Heart right ventricle (tissue), 16 donors: ENCODE measurements around the gene ZNF385B. TPM values are rescaled to one million over a fixed set of nuclear protein-coding genes. Genes with fewer than 3 reads are reported as not detected.
A peak's percentile ranks its signal among the peaks of the same experiment; 100 is the strongest.

ENCODE experiments used
- ATAC-seq, 8 donors: fragments of 200-7000 bp; cut with Tn5 transposase; one replicate each; pipeline ENCODE4 v1.9.1; 2020; ENCODE audit warnings: mild to moderate bottlenecking in 8 of 8, moderate library complexity in 8 of 8, moderate number of reproducible peaks in 1 of 8
- DNase-seq, 2 donors: peaks; one replicate each; pipeline ENCODE4 v3.0.0-alpha.2; 2020
- H3K27ac ChIP-seq, 10 donors: fragments of 200-600 bp; sonication (generic) in 2 of 10; one replicate each; pipeline versions ENCODE4 v1.5.0 to v1.8.0; 2020 to 2022; ENCODE audit warnings: mild to moderate bottlenecking in 3 of 10
- H3K27me3 ChIP-seq, 7 donors: fragments of 200-600 bp; one replicate each; pipeline ENCODE4 v1.8.0; 2021 to 2022; ENCODE audit warnings: mild to moderate bottlenecking in 2 of 7
- H3K36me3 ChIP-seq, 9 donors: fragments of 200-600 bp; sonication (generic) in 1 of 9; one replicate each; pipeline versions ENCODE4 v1.5.0 to v1.8.0; 2020 to 2022; ENCODE audit warnings: mild to moderate bottlenecking in 2 of 9
- H3K4me1 ChIP-seq, 9 donors: fragments of 200-600 bp; sonication (generic) in 1 of 9; one replicate each; pipeline versions ENCODE4 v1.5.0 to v1.8.0; 2020 to 2022; ENCODE audit warnings: mild to moderate bottlenecking in 4 of 9
- H3K4me3 ChIP-seq, 10 donors: fragments of 200-600 bp; sonication (generic) in 2 of 10; one replicate each; pipeline versions ENCODE4 v1.5.0 to v1.8.0; 2020 to 2022; ENCODE audit warnings: mild to moderate bottlenecking in 7 of 10, moderate library complexity in 2 of 10
- H3K9me3 ChIP-seq, 11 donors: fragments of 200-600 bp in 10 of 11; sonication (generic) in 2 of 11; one replicate each; pipeline versions ENCODE4 v1.5.0 to v1.8.0; 2013 to 2022; ENCODE audit warnings: mild to moderate bottlenecking in 2 of 11, control low read depth in 1 of 11, moderate library complexity in 1 of 11
- CTCF ChIP-seq, 9 donors: fragments of 200-600 bp; sonication (generic) in 2 of 9; IDR thresholded peaks; one replicate each; pipeline versions ENCODE4 v1.5.0 to v1.8.0; 2021 to 2022; ENCODE audit warnings: antibody characterized with exemption in 9 of 9, mild to moderate bottlenecking in 5 of 9, moderate library complexity in 1 of 9
- WGBS, 2 donors: extraction: QIAGEN DNeasy Blood & Tissue Kit; methylation state at CpG; one replicate each; pipeline ENCODE4 v1.1.7; 2013; ENCODE audit warnings: inconsistent platforms in 1 of 2; 5-methylcytosine and 5-hydroxymethylcytosine counted together
- intact Hi-C, 10 donors: fragments of 100-400 bp; cut with DNase I; formaldehyde crosslinking; loops; one replicate each; pipeline versions ENCODE4 v1.11.1 to v1.14.2; 2022
- polyA plus RNA-seq, 2 donors: library from polyadenylated mRNA; stranded (reverse); fragments of 200-250 nt; gene quantifications; one replicate each; pipeline ENCODE4 v1.2.3, GENCODE V29; 2013
- total RNA-seq, 10 donors: library from RNA; stranded (reverse); fragmentation: NEBNext Ultra II Directional in 3 of 10; extraction: Animal tissue kit (Norgen Biotek cat#: 25700) in 3 of 10; gene quantifications; one replicate each; pipeline versions ENCODE4 v1.2.1 to v1.2.4, GENCODE V29; 2021 to 2023
- donor health status: Arrhythmogenic right ventricular cardiomyopathy.
- donor health status: ischemic (EF 13 %, LVEDD 7.1; RV severe dilation, severe dysfunction).
- donor health status: healthy with polysubstance abuse.
- donor health status: DM: no; HTN: yes; CAD: no.
- donor health status: DM: no; HTN: no; CAD: no.
- donor health status: ischemic (EF 25% LVEDD 6.9; RV normal size, moderate dysfunction).
- donor health status: ischemic (EF 25% LVEDD 5.7; RV mildly dilated, moderate dysfunction).
- donor health status: healthy.
- donor health status: DM: yes; HTN: yes; CAD: no.
- donor health status: Ischemic cardiomyopathy.
- donor health status: ischemic (EF 35%, LVEDD 5.7; RV mildly dilated, moderate dysfunction).
- donor health status: nonischemic (EF 11% LVEDD 7.7; RV severe dilation, severe dysfunction).
- donor health status: DM: yes; HTN: yes; CAD: no.
- donor health status: PGD.
- donor health status: ischemic (EF 29% LVEDD 5.4; RV normal size, mild dysfunction).
- donor health status: nonischemic (EF 23%, LVEDD 6.1; RV moderate dilation, normal function).

The ZNF385B gene
- total and polyA plus RNA-seq, 12 donors, result 0.19 to 19.7 (median 1.7) TPM

- H3K36me3 ChIP-seq, result no peaks in the 10 kb centered on the region
- no peak for TF ChIP-seq CTCF (IDR thresholded peaks at IDR 0.05)
- no peaks in the 10 kb centered on the region for H3K4me1 ChIP-seq
- WGBS, 2 donors, result 84 to 90% methylated on average over 2 of the region's 2 CpGs
- no peaks in the 10 kb centered on the region for H3K27me3 ChIP-seq
- intact Hi-C loops, result no loop called here
- H3K9me3 ChIP-seq, result no peaks in the 10 kb centered on the region
- H3K27ac ChIP-seq, result no peak overlapping the region
- H3K4me3 ChIP-seq, result no peak overlapping the region
- ATAC-seq, result no peak
- no peak for DNase-seq
These were observed 175.3 kb downstream of the ZNF385B start for GRCh38 chr2:179686069-179686468.

- Histone ChIP-seq H3K27ac (no peak overlapping the region), H3K36me3 (no peaks in the 10 kb centered on the region), H3K27me3 (no peaks in the 10 kb centered on the region), H3K4me1 (no peaks in the 10 kb centered on the region), H3K4me3 (no peak overlapping the region), H3K9me3 (no peaks in the 10 kb centered on the region)
- no peak for ATAC-seq
- no peak for TF ChIP-seq CTCF (IDR thresholded peaks at IDR 0.05)
- intact Hi-C loops, result no loop called here
- 43 to 44% methylated on average over 1 of the region's 1 CpG for WGBS, 2 donors
- no peak for DNase-seq
These were observed 176.3 kb downstream of the ZNF385B start for GRCh38 chr2:179685146-179685545.

GRCh38 chr2:179682756-179683155, 178.7 kb downstream of the ZNF385B start:
- peaks cover 0 to 12% (median 8%) of the 10 kb centered on the region in 9 donors for H3K4me1 ChIP-seq
- ATAC-seq, result no peak
- no peak for DNase-seq
- H3K9me3 ChIP-seq, result no peaks in the 10 kb centered on the region
- TF ChIP-seq CTCF (IDR thresholded peaks at IDR 0.05), result no peak
- 86 to 93% methylated on average over 5 of the region's 5 CpGs for WGBS, 2 donors
- no peaks in the 10 kb centered on the region for H3K36me3 ChIP-seq
- intact Hi-C loops, result no loop called here
- no peaks in the 10 kb centered on the region for H3K27me3 ChIP-seq
- H3K4me3 ChIP-seq, result no peak overlapping the region
- H3K27ac ChIP-seq, result no peak overlapping the region

- ATAC-seq (peak in 6 of 8 donors; percentile 33 to 84 (median 74)), DNase-seq (no peak)
- intact Hi-C loops, result loop anchor here in 1 of 10 donors (10.0 kb wide), 1 partner anchor 83 kb away; no protein-coding TSS in a partner anchor
- H3K4me1 ChIP-seq, result peaks cover 2 to 26% (median 18%) of the 10 kb centered on the region in 9 donors
- 32 to 54% methylated on average over 2 of the region's 2 CpGs for WGBS, 2 donors
- H3K27me3 ChIP-seq, result no peaks in the 10 kb centered on the region
- H3K4me3 ChIP-seq, result no peak overlapping the region
- H3K9me3 ChIP-seq, result peaks cover 0 to 2% (median 0%) of the 10 kb centered on the region in 11 donors
- peak overlapping the region in 8 of 10 donors; percentile 29 to 65 (median 52) for H3K27ac ChIP-seq
- TF ChIP-seq CTCF (IDR thresholded peaks at IDR 0.05), result no peak
- H3K36me3 ChIP-seq, result no peaks in the 10 kb centered on the region
These were observed 183.5 kb downstream of the ZNF385B start for GRCh38 chr2:179677746-179678505.
